Activated T-helper 1 cell treated with anti-CD3 and anti-CD28 coated beads, Interleukin-12 subunit alpha, Interleukin-12 subunit beta, Interleukin-2, Interleukin-4 antibody, amounts not matched to agents 30 ng/mL and 10 ng/mL and 1 ng/mL, durations not matched to agents 14 hours and 24 hours and 36 hours (primary cell): ENCODE data around the gene CD6. TPM values are rescaled to one million over a fixed set of nuclear protein-coding genes. Genes with fewer than 3 reads are reported as not detected.

ENCODE experiments used
- DNase-seq: peaks from one replicate; pipeline ENCODE4 v3.0.0; 2021; ENCODE audit warnings: low spot score
- H3K27ac Mint-ChIP-seq: one replicate; pipeline ENCODE4 v1.8.0; 2021; ENCODE audit warnings: mild to moderate bottlenecking, mixed read lengths
- H3K27me3 Mint-ChIP-seq: one replicate; pipeline ENCODE4 v1.8.0; 2022; ENCODE audit warnings: mild to moderate bottlenecking, moderate library complexity, mixed read lengths; ENCODE audit not compliant: insufficient read depth
- H3K36me3 Mint-ChIP-seq: one replicate; pipeline ENCODE4 v1.8.0; 2021; ENCODE audit warnings: low read depth, mixed read lengths
- H3K4me1 Mint-ChIP-seq: one replicate; pipeline ENCODE4 v1.8.0; 2021; ENCODE audit warnings: low read depth, mixed read lengths
- H3K4me3 Mint-ChIP-seq: one replicate; pipeline ENCODE4 v1.8.0; 2021; ENCODE audit warnings: mild to moderate bottlenecking, moderate library complexity, mixed read lengths
- H3K9me3 Mint-ChIP-seq: one replicate; pipeline ENCODE4 v1.8.0; 2021; ENCODE audit warnings: mixed read lengths
- intact Hi-C: fragments of 100-400 bp; cut with micrococcal nuclease; formaldehyde crosslinking; loops from one replicate; pipeline ENCODE4 v1.15.1; 2024
- total RNA-seq: library from RNA; stranded (reverse); gene quantifications from 2 replicates; pipeline ENCODE4 v1.2.3, GENCODE V29; 2022

The CD6 gene
- total RNA-seq, 1 donor from 2014 or later: 411 TPM

DNA sequence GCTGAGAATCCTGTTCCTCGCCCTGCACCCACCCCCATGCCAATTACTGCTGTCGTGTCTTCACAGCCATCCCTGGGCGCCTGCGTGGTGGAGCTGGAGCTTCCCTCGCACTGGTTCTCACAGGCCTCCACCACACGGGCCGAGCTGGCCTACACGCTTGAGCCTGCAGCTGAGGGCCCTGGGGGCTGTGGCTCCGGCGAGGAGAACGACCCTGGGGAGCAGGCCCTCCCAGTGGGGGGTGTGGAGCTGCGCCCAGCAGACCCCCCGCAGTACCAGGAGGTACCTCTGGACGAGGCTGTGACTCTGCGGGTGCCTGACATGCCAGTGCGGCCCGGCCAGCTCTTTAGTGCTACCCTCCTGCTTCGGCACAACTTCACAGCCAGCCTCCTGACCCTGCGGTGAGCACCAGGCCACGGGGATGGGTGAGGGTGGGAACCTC lies 42.9 kb upstream of the CD6 start:
- Mint-ChIP-seq H3K4me1 (peaks cover 6% of the 10 kb centered on the region), H3K36me3 (peaks cover under 1% of the 10 kb centered on the region), H3K27ac (no peak overlapping the region), H3K9me3 (no peaks in the 10 kb centered on the region), H3K27me3 (peaks cover 26% of the 10 kb centered on the region), H3K4me3 (no peak overlapping the region)
- DNase-seq: no peak
- intact Hi-C loops: no loop called here

DNA sequence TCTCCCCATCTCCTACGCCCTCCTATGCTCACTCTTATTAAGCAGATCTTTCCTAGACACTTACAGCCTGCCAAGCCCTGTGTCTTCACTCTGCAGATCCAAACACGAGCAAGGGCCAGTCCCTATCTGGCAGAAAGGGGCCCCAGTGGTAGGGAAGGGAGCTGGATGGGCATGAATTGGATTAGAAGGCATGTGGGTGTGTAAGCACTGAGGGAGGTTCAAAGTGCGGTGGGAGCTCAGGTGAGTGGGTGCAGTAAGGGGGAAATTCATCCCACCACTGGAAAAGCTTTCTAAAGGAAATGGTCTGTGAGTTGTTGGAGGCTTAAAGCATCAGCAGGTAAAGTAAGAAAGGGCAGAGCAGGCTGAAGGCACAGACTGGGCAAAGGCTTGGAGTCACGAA lies 41.7 kb upstream of the CD6 start:
- Mint-ChIP-seq H3K9me3 (no peaks in the 10 kb centered on the region), H3K4me3 (no peak overlapping the region), H3K27me3 (peaks cover 26% of the 10 kb centered on the region), H3K4me1 (peaks cover 6% of the 10 kb centered on the region), H3K27ac (no peak overlapping the region), H3K36me3 (no peaks in the 10 kb centered on the region)
- intact Hi-C loops: no loop called here
- no peak for DNase-seq

DNA sequence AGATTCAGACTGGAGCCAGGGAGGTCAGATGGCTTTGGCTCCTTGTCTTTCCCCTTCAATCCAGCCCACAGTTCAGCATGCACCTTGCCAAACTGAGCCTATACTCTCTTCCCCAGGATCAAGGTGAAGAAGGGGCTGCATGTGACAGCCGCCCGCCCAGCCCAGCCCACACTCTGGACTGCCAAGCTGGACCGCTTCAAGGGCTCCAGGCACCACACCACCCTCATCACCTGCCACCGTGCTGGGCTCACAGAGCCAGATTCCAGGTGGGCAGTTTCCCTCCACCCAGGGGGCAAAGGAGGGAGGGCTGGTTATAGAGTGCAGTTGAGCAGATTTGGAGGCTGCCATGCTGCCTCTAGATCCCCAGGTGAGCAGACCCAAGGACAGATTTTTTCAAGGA lies 41.1 kb upstream of the CD6 start:
- Mint-ChIP-seq H3K4me1 (peaks cover under 1% of the 10 kb centered on the region), H3K9me3 (no peaks in the 10 kb centered on the region), H3K4me3 (no peak overlapping the region), H3K36me3 (no peaks in the 10 kb centered on the region), H3K27ac (no peak overlapping the region), H3K27me3 (peaks cover 20% of the 10 kb centered on the region)
- no peak for DNase-seq
- intact Hi-C loops: no loop called here

DNA sequence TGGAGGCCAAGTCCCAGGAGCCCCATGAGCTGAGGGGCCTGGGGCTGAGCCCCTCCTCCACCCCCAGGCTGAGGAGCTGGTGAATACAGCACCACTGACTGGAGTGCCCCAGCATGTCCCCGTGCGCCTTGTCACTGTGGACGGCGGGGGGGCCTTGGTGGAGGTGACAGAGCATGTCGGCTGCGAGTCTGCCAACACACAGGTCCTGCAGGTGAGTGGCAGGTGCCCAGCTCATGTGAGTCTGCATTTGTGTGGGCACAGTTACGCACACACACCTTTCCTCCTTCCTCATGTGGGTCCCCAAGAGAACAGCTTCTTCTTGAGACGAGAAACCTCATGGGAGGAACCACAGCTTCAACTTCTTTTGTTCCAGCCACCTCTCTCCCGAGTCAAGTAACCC lies 39.6 kb upstream of the CD6 start:
- H3K36me3 Mint-ChIP-seq: no peaks in the 10 kb centered on the region
- peaks cover 10% of the 10 kb centered on the region for H3K27me3 Mint-ChIP-seq
- H3K27ac Mint-ChIP-seq: no peak overlapping the region
- DNase-seq: no peak
- H3K4me1 Mint-ChIP-seq: no peaks in the 10 kb centered on the region
- no peaks in the 10 kb centered on the region for H3K9me3 Mint-ChIP-seq
- intact Hi-C loops: no loop called here
- H3K4me3 Mint-ChIP-seq: no peak overlapping the region

DNA sequence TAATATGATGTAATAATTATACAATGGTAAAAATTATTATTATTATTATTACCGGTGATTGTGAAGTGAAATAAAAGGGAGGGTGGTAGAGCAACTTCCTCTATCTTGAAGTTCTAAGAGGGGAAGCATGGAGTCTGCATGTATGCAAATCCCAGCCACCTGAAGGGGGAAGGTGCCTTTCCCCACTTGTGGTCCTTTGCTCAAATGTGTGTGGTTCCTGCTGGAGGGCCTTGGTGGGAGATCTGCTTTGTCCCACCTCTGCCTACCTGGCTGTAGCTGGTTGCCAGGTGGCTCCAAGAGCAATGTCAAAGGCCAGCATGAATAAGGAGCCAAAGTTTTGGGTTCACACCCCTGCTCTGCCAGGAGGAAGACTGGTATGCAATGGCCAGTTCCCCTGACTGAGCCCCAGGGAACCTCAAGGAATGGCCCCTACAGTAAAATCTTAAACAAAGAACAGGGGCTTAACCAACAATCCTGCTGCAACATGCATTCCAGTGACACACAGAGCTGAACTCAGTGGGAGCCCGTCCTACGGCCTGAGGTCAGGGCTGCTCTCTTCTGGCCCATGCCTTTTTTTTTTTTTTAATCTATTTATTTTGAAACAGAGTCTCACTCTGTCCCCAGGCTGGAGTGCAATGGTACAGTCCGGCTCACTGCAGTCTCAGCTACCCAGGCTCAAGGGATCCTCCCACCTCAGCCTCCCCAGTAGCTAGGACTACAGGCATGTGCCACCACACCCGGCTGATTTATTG lies 38.7 kb upstream of the CD6 start:
- peaks cover 7% of the 10 kb centered on the region for H3K27me3 Mint-ChIP-seq
- intact Hi-C loops: no loop called here
- H3K9me3 Mint-ChIP-seq: no peaks in the 10 kb centered on the region
- H3K36me3 Mint-ChIP-seq: no peaks in the 10 kb centered on the region
- H3K4me1 Mint-ChIP-seq: no peaks in the 10 kb centered on the region
- DNase-seq: no peak
- H3K4me3 Mint-ChIP-seq: no peak overlapping the region
- H3K27ac Mint-ChIP-seq: no peak overlapping the region

DNA sequence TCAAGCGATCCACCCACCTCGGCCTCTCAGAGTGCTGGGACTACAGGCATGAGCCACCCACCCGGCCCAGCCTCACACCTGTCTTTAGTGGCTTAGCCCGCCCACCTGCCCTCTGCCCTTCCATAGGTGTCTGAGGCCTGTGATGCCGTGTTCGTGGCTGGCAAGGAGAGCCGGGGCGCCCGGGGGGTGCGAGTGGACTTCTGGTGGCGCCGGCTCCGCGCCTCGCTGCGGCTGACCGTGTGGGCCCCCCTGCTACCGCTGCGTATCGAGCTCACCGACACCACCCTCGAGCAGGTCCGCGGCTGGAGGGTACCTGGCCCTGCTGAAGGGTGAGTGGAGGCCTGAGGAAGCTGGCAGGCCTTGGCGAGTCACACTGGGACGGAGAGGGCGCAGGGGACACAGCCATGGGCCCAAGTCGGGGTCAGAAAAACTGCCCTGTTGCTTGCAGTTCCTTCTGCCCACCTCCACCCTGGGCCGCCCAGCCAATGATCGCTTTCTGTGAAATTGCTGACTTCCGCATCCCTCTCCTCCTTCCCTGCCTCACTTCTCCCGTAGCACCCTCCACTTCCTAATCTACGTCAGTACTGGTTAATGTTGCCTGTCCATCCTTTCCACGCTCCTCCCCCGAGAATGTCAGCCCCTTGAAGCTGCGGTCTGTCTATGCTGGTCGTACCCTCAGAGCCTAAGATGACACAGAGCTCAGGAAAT lies 37.9 kb upstream of the CD6 start:
- Mint-ChIP-seq H3K36me3 (no peaks in the 10 kb centered on the region), H3K4me3 (no peak overlapping the region), H3K27ac (no peak overlapping the region), H3K27me3 (peaks cover 7% of the 10 kb centered on the region), H3K9me3 (no peaks in the 10 kb centered on the region), H3K4me1 (no peaks in the 10 kb centered on the region)
- DNase-seq: no peak
- intact Hi-C loops: no loop called here

DNA sequence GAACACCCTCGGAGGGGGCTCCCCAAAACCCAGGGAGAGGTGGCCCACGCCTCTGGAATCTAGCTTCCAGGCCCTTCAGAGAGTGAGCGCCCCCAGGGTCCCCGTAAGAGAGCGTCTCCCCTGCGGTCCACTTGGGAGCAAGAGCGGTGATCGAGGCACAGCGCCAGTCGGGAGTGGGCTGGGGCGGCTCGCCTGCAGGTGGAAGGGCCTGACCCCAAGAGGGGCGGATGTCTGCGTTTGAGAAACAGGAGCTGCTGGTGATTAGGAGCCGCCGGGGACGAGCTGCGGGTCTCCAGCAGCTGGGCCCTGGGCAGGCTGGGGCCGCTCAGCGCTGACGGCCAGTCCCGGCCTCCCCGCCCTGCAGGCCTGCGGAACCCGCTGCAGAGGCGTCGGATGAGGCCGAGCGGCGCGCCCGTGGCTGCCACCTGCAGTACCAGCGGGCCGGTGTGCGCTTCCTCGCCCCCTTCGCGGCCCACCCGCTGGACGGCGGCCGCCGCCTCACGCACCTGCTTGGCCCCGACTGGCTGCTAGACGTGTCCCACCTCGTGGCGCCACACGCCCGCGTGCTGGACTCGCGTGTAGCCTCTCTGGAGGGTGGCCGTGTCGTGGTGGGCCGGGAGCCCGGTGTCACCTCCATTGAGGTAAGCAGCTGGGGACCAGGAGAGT lies 37.2 kb upstream of the CD6 start:
- no peak overlapping the region for H3K27ac Mint-ChIP-seq
- H3K27me3 Mint-ChIP-seq: peaks cover 7% of the 10 kb centered on the region
- no peaks in the 10 kb centered on the region for H3K4me1 Mint-ChIP-seq
- H3K4me3 Mint-ChIP-seq: no peak overlapping the region
- no peak for DNase-seq
- intact Hi-C loops: no loop called here
- no peaks in the 10 kb centered on the region for H3K9me3 Mint-ChIP-seq
- H3K36me3 Mint-ChIP-seq: no peaks in the 10 kb centered on the region

DNA sequence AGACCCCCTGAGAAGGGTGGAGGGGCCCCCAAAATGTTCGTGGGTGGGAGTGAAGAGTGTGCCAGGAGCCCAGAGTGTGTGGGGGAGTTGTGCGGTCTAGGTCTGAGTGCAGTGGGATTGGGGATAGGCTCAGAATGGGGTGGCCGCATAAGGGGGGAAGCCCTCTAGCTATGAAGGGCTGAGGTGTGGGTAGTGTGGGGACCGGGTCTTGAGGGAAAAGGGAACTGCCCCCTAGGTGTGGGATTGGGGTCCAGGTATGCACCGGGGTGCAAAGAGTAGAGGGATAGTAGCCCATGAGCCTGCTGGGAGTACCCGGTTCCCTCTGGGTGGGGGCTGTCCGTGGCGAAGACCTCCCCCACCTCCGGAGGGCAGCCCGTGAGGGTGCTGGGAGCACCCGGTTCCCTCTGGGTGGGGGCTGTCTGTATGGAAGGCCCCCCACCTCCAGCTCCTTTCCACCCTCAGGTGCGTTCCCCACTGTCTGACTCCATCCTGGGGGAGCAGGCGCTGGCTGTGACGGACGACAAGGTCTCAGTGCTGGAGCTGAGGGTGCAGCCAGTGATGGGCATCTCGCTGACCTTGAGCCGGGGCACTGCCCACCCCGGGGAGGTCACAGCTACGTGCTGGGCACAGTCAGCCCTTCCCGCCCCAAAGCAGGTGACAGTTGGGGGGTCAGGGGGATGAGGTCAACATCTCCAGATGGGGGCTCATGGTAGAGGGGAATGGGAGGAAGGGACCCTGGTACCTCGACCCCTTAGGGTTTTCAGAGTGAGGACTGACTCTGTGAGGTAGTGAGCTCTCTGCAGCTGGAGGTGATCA lies 36.5 kb upstream of the CD6 start:
- H3K27me3 Mint-ChIP-seq: peaks cover 5% of the 10 kb centered on the region
- H3K36me3 Mint-ChIP-seq: no peaks in the 10 kb centered on the region
- peaks cover 2% of the 10 kb centered on the region for H3K4me1 Mint-ChIP-seq
- no peaks in the 10 kb centered on the region for H3K9me3 Mint-ChIP-seq
- H3K4me3 Mint-ChIP-seq: no peak overlapping the region
- no peak for DNase-seq
- no peak overlapping the region for H3K27ac Mint-ChIP-seq
- intact Hi-C loops: no loop called here

DNA sequence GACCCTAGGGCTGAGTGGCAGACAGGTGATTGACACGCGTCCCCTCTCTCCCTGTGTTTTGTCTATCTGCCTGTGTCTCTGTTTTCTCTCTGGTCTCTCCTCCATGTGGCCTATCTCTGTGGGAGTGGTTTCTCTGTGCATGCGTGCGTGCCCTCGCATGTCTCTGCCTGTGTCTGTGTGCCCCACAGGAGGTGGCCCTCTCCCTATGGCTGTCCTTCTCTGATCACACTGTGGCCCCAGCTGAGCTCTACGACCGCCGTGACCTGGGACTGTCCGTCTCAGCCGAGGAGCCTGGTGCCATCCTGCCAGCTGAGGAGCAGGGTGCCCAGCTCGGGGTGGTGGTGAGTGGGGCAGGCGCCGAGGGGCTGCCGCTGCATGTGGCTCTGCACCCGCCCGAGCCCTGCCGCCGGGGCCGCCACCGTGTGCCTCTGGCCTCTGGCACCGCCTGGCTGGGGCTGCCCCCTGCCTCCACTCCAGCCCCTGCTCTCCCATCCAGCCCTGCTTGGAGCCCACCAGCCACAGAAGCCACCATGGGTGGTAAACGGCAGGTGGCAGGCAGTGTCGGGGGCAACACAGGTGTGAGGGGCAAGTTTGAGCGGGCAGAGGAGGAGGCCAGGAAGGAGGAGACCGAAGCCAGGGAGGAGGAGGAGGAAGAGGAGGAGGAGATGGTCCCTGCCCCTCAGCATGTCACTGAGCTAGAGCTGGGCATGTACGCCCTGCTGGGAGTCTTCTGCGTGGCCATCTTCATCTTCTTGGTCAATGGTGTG lies 35.6 kb upstream of the CD6 start:
- Mint-ChIP-seq H3K4me3 (no peak overlapping the region), H3K27ac (no peak overlapping the region), H3K36me3 (no peaks in the 10 kb centered on the region), H3K4me1 (peaks cover 7% of the 10 kb centered on the region), H3K9me3 (no peaks in the 10 kb centered on the region), H3K27me3 (peaks cover 6% of the 10 kb centered on the region)
- intact Hi-C loops: no loop called here
- no peak for DNase-seq

DNA sequence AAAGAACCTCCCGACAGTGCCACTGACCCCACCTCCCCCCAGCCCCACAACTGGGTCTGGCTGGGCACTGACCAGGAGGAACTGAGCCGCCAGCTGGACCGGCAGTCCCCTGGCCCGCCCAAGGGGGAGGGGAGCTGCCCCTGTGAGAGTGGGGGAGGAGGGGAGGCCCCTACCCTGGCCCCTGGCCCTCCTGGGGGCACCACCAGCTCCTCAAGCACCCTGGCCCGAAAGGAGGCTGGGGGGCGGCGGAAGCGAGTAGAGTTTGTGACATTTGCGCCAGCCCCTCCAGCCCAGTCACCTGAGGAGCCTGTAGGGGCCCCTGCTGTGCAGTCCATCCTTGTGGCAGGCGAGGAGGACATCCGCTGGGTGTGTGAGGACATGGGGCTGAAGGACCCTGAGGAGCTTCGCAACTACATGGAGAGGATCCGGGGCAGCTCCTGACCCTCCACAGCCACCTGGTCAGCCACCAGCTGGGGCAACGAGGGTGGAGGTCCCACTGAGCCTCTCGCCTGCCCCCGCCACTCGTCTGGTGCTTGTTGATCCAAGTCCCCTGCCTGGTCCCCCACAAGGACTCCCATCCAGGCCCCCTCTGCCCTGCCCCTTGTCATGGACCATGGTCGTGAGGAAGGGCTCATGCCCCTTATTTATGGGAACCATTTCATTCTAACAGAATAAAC lies 34.9 kb upstream of the CD6 start:
- H3K27ac Mint-ChIP-seq: no peak overlapping the region

DNA sequence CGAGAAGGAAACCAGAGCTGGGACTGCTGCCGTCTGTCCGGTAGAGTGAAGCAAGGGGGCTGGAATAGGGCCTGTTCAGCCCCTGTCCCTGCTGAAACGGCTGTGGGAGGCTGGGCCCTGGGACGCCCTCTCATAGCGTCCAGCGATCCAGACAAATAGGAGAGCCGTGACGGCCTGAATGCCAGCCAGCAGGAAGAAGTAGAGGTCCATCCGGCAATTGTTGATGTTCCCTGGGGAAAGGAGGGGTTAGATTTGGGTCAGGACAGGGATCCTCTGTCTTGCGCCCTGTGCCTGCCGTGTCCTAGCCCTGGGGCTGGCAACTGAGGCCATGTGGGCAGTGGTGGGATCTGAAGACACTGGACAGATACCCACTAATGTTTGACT lies 34.3 kb upstream of the CD6 start:
- Mint-ChIP-seq H3K27ac (no peak overlapping the region), H3K4me1 (peaks cover 7% of the 10 kb centered on the region), H3K9me3 (no peaks in the 10 kb centered on the region), H3K27me3 (peaks cover 5% of the 10 kb centered on the region), H3K36me3 (no peaks in the 10 kb centered on the region), H3K4me3 (no peak overlapping the region)
- no peak for DNase-seq
- intact Hi-C loops: no loop called here

More for the DNA sequence above, 34.9 kb upstream of the CD6 start:
- DNase-seq: no peak
- Mint-ChIP-seq H3K36me3 (no peaks in the 10 kb centered on the region), H3K4me1 (peaks cover 7% of the 10 kb centered on the region), H3K4me3 (no peak overlapping the region), H3K9me3 (no peaks in the 10 kb centered on the region), H3K27me3 (peaks cover 6% of the 10 kb centered on the region)
- intact Hi-C loops: no loop called here

DNA sequence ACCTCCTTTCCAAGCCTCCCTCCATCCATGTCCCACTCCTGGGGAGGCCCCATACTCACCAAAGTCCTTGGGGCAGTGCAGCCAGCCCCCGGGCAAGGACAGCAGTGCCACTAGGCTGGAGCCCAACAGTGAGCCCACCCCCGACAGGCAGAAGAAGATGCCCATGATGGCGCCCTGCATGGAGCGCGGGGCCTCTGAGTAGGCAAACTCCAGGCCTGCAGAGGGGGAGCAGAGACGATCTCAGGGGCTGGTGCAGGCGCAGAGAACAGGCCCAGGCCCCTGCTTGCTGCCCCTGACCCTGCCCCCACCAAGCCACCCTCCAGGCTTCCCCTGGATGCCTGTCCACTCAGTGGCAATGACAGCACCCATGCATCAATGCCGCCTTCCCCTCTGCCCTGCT lies 33.7 kb upstream of the CD6 start:
- H3K27me3 Mint-ChIP-seq: peaks cover 3% of the 10 kb centered on the region
- no peaks in the 10 kb centered on the region for H3K9me3 Mint-ChIP-seq
- H3K36me3 Mint-ChIP-seq: no peaks in the 10 kb centered on the region
- H3K27ac Mint-ChIP-seq: no peak overlapping the region
- no peak for DNase-seq
- intact Hi-C loops: no loop called here
- no peak overlapping the region for H3K4me3 Mint-ChIP-seq
- H3K4me1 Mint-ChIP-seq: peaks cover 7% of the 10 kb centered on the region
